Stomach (tissue), 9 donors: ENCODE measurements around the gene CPSF7. TPM values are rescaled to one million over a fixed set of nuclear protein-coding genes. Genes with fewer than 3 reads are reported as not detected.
"Not testable (repeated sequence)": the region's sequence is repeated elsewhere in the genome, so short reads cannot be mapped to it uniquely, and the experiment has no call there.

ENCODE experiments used
- DNase-seq, 2 donors: peaks; one replicate each; pipeline versions ENCODE4 v3.0.0 to v3.0.0-alpha.2; 2013 to 2019
- H3K27ac ChIP-seq, 5 donors: fragments of 200-600 bp in 4 of 5; sonication (generic) in 4 of 5; one replicate each; pipeline ENCODE4 v1.5.1; 2013 to 2019; ENCODE audit warnings: mild to moderate bottlenecking in 1 of 5, moderate library complexity in 1 of 5
- H3K27me3 ChIP-seq, 3 donors: fragments of 200-600 bp; sonication (generic); one replicate each; pipeline ENCODE4 v1.5.1; 2017 to 2019; ENCODE audit warnings: mixed run types in 1 of 3
- H3K36me3 ChIP-seq, 4 donors: fragments of 200-600 bp; sonication (generic); 1 replicate in 3 of 4; 2 replicates in 1 of 4; pipeline ENCODE4 v1.5.1; 2016 to 2019
- H3K4me1 ChIP-seq, 4 donors: fragments of 200-600 bp; sonication (generic); one replicate each; pipeline ENCODE4 v1.5.1; 2016 to 2019
- H3K4me3 ChIP-seq, 4 donors: fragments of 200-600 bp; sonication (generic) in 3 of 4; one replicate each; pipeline ENCODE4 v1.5.1; 2016 to 2019; ENCODE audit warnings: mild to moderate bottlenecking in 1 of 4
- H3K9me3 ChIP-seq, 4 donors: fragments of 200-600 bp; sonication (generic); one replicate each; pipeline ENCODE4 v1.5.1; 2016 to 2019
- EP300 ChIP-seq: sonication (generic); formaldehyde crosslinking; IDR thresholded peaks from one replicate; pipeline ENCODE4 v1.6.1; 2017; ENCODE audit warnings: antibody characterized with exemption
- POLR2A ChIP-seq, 4 donors: fragments of 450-650 bp; IDR thresholded peaks; one replicate each; pipeline ENCODE4 v1.6.1; 2016; ENCODE audit warnings: antibody characterized with exemption in 4 of 4, control low read depth in 2 of 4, mild to moderate bottlenecking in 1 of 4, moderate library complexity in 1 of 4
- POLR2AphosphoS5 ChIP-seq, 3 donors: sonication (generic); formaldehyde crosslinking; IDR thresholded peaks; one replicate each; pipeline ENCODE4 v1.6.1; 2016; ENCODE audit warnings: antibody characterized with exemption in 3 of 3
- WGBS, 5 donors: extraction: QIAGEN DNeasy Blood & Tissue Kit in 3 of 5; methylation state at CpG; one replicate each; pipeline versions ENCODE4 v1.1.5 to v1.1.7; 2013 to 2018; 5-methylcytosine and 5-hydroxymethylcytosine counted together
- intact Hi-C: fragments of 100-400 bp; cut with DNase I; formaldehyde crosslinking; loops from one replicate; pipeline ENCODE4 v1.15.1; 2023; ENCODE audit warnings: low total_unique reads
- polyA plus RNA-seq, 3 donors: library from polyadenylated mRNA; stranded (reverse); fragments of 200-250 nt; gene quantifications; one replicate each; pipeline ENCODE4 v1.2.3, GENCODE V29; 2013
- total RNA-seq, 5 donors: library from RNA; depleted of rRNA; stranded (reverse); fragments of >200 nt; gene quantifications; one replicate each; pipeline versions ENCODE4 v1.1.0 to v1.2.3, GENCODE V29; 2014 to 2016
- TF ChIP-seq, protein P1 (sequence below), 7 experiments: fragments of 450-650 bp in 4 of 7; fragments of 200-600 bp in 3 of 7; sonication (generic) in 3 of 7; IDR thresholded peaks; one replicate each; pipeline ENCODE4 v1.5.1; 2016 to 2019; ENCODE audit warnings: antibody characterized with exemption in 7 of 7, control low read depth in 2 of 7, mild to moderate bottlenecking in 1 of 7
- donor health status: healthy with polysubstance abuse.
- donor health status: Bipolar disorder and iron deficiency.
- donor health status: healthy.

Gene CPSF7
- total and polyA plus RNA-seq, 8 donors: 21.7 to 249 (median 34.9) TPM

- Histone ChIP-seq H3K4me1 (peaks cover 15 to 31% (median 24%) of the 10 kb centered on the region in 4 donors), H3K27me3 (no peaks in the 10 kb centered on the region), H3K27ac (no peak overlapping the region), H3K36me3 (peaks cover 4 to 13% (median 9%) of the 10 kb centered on the region in 4 donors), H3K4me3 (no peak overlapping the region), H3K9me3 (no peaks in the 10 kb centered on the region)
- intact Hi-C loops: no loop called here
- DNase-seq: no peak
- WGBS, 5 donors: 63 to 81% (median 67%) methylated on average over 1 of the region's 1 CpG
- TF ChIP-seq EP300: no peak
- TF ChIP-seq POLR2A (IDR thresholded peaks at IDR 0.05): no peak
- TF ChIP-seq, protein P1, sequence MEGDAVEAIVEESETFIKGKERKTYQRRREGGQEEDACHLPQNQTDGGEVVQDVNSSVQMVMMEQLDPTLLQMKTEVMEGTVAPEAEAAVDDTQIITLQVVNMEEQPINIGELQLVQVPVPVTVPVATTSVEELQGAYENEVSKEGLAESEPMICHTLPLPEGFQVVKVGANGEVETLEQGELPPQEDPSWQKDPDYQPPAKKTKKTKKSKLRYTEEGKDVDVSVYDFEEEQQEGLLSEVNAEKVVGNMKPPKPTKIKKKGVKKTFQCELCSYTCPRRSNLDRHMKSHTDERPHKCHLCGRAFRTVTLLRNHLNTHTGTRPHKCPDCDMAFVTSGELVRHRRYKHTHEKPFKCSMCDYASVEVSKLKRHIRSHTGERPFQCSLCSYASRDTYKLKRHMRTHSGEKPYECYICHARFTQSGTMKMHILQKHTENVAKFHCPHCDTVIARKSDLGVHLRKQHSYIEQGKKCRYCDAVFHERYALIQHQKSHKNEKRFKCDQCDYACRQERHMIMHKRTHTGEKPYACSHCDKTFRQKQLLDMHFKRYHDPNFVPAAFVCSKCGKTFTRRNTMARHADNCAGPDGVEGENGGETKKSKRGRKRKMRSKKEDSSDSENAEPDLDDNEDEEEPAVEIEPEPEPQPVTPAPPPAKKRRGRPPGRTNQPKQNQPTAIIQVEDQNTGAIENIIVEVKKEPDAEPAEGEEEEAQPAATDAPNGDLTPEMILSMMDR (IDR thresholded peaks at IDR 0.05): no peak
- TF ChIP-seq POLR2AphosphoS5 (IDR thresholded peaks at IDR 0.05): no peak
Measured at GRCh38 chr11:61390161-61390560, 39.6 kb downstream of the CPSF7 start.

- intact Hi-C loops: loop anchor here (5.0 kb wide), 1 partner anchor 42 kb away; no protein-coding TSS in a partner anchor
- H3K4me1 ChIP-seq: peaks cover 0 to 14% (median 9%) of the 10 kb centered on the region in 4 donors
- H3K4me3 ChIP-seq: no peak overlapping the region
- no peaks in the 10 kb centered on the region for H3K9me3 ChIP-seq
- TF ChIP-seq POLR2AphosphoS5 (IDR thresholded peaks at IDR 0.05): no peak
- TF ChIP-seq POLR2A (IDR thresholded peaks at IDR 0.05): no peak
- no peak for TF ChIP-seq EP300
- TF ChIP-seq, protein P1 (IDR thresholded peaks at IDR 0.05): peak in 1 of 7 experiments; percentile 9
- no peak overlapping the region for H3K27ac ChIP-seq
- DNase-seq: peak in 1 of 2 donors; percentile 30
- no peaks in the 10 kb centered on the region for H3K27me3 ChIP-seq
- H3K36me3 ChIP-seq: no peaks in the 10 kb centered on the region
- WGBS, 5 donors: 61 to 79% (median 66%) methylated on average over 11 to 15 of the region's 15 CpGs
Measured at GRCh38 chr11:61384271-61385242, 45.2 kb downstream of the CPSF7 start.

- not testable (repeated sequence) for H3K36me3 ChIP-seq, H3K9me3 ChIP-seq, H3K27me3 ChIP-seq, DNase-seq, H3K4me3 ChIP-seq, H3K27ac ChIP-seq
- 83 to 94% (median 92%) methylated on average over 5 of the region's 5 CpGs for WGBS, 5 donors
- H3K4me1 ChIP-seq: peaks cover 0 to 14% (median 10%) of the 10 kb centered on the region in 4 donors
- intact Hi-C loops: loop anchor here (5.0 kb wide), 1 partner anchor 42 kb away; no protein-coding TSS in a partner anchor
Measured at GRCh38 chr11:61383859-61384258, 45.9 kb downstream of the CPSF7 start.

- H3K4me1 ChIP-seq: peaks cover 0 to 14% (median 10%) of the 10 kb centered on the region in 4 donors
- no peak for DNase-seq
- intact Hi-C loops: loop anchor here (5.0 kb wide), 1 partner anchor 39 kb away; no protein-coding TSS in a partner anchor
- peaks cover 0 to 6% (median 4%) of the 10 kb centered on the region in 4 donors for H3K36me3 ChIP-seq
- H3K9me3 ChIP-seq: no peaks in the 10 kb centered on the region
- H3K4me3 ChIP-seq: no peak overlapping the region
- no peaks in the 10 kb centered on the region for H3K27me3 ChIP-seq
- no peak overlapping the region for H3K27ac ChIP-seq
- TF ChIP-seq POLR2A (IDR thresholded peaks at IDR 0.05): no peak
- TF ChIP-seq, protein P1 (IDR thresholded peaks at IDR 0.05): no peak
- TF ChIP-seq POLR2AphosphoS5 (IDR thresholded peaks at IDR 0.05): no peak
- TF ChIP-seq EP300: no peak
- 90 to 97% (median 95%) methylated on average over 9 of the region's 9 CpGs for WGBS, 5 donors
Measured at GRCh38 chr11:61380884-61381283, 48.9 kb downstream of the CPSF7 start.
